ENCODE data around the gene MRC1. TPM values are rescaled to one million over a fixed set of nuclear protein-coding genes. Genes with fewer than 3 reads are reported as not detected.
"Not testable (repeated sequence)": the region's sequence is repeated elsewhere in the genome, so short reads cannot be mapped to it uniquely, and the experiment has no call there.

MRC1 gene
- total RNA-seq, 2 donors from 2014 or later = 52.1 to 82.5 TPM

GRCh38 chr10:17923728-17924127, 114.6 kb downstream of the MRC1 start:
- ATAC-seq (peak in 1 of 2 donors; percentile 83), DNase-seq (no peak)
- intact Hi-C loops (cut with DNase I) = loop anchor here in 1 of 2 donors (10.0 kb wide), 1 partner anchor 151 kb away; no protein-coding TSS in a partner anchor

DNA sequence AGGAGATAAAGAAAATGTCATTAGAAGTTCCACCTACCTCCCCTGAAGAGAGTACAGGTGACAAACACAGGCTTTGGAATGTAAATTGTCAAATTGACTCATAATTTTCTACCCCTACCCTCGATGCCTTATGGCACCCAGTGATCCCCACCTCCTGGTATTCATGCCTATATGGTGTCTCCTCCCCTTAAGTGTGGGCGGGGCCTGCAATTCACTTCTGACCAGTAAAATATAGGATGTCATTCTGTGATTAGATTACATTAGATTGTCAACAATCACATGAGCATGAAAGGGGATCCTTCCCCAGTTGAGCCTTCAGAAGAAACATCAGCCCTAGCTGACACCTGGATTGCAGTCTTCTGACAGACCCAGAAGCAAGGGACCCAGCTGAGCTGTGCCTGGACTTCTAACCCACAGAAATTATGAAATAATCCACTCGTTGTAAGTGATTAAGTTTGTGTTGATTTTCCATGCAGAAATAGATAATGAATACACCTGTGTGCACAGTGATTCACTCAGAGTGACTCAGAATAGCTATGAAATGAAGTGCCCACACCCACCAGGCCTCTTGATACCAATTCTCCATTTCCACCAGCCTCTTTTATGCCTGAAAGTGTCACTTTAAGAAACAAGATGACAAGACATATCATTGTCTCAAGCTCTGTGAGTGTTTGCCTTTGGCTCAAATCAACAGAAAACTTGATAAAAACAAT, 134.0 kb downstream of the MRC1 start:
- no peak for ATAC-seq
- intact Hi-C loops (cut with DNase I) = no loop called here
- DNase-seq = no peak

DNA sequence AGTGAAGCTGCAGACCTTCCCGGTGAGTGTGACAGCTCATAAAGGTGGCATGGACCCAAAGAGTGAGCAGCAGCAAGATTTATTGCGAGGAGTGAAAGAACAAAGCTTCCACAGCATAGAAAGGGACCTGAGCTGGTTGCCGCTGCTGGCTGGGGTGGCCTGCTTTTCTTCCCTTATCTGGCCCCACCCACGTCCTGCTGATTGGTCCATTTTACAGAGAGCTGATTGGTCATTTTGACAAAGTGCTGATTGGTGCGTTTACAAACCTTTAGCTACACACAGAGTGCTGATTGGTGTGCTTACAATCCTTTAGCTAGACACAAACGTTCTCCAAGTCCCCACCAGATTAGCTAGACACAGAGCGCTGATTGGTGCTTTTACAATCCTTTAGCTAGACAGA, 141.1 kb downstream of the MRC1 start:
- ATAC-seq; intact Hi-C loops (cut with DNase I); DNase-seq: not testable (repeated sequence)

GRCh38 chr10:17950726-17951125, 141.6 kb downstream of the MRC1 start:
- no peak for ATAC-seq
- intact Hi-C loops (cut with DNase I) = no loop called here
- peak; percentile 18 for DNase-seq

DNA sequence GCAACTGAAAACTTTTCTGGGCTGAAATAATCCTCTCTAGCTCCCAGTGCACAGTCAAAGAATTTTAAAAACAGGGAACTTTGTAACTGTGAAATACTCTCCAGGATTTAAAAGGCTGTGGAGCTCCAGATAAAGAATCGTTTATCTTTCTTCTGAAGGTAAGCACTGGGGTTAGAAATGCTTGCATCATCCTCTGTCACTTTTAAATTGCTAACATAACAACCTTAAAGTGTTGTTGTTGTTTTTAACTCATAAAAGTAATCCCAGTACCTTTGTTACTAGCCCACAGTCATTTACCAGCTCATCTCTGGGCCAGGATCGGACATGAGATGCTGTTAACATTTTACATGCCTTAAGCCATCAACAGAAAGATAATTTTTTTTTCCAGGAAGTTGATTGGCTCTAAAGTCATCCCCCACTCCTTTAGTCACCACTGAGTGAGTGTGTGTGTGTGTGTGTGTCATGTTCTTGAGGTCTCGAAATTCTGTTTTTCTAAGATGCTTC, 142.8 kb downstream of the MRC1 start, which contains the start of gene SLC39A12:
TSS of gene SLC39A12 (plus strand) at position 51 of the 504 bp plus-strand sequence. CDS start 1,359 bp downstream, outside the sequence.
- intact Hi-C loops (cut with DNase I) = no loop called here
- ATAC-seq = no peak
- DNase-seq = no peak

- ATAC-seq; intact Hi-C loops (cut with DNase I); DNase-seq: not testable (repeated sequence)
Measured at GRCh38 chr10:17954372-17954771, 145.2 kb downstream of the MRC1 start.

DNA sequence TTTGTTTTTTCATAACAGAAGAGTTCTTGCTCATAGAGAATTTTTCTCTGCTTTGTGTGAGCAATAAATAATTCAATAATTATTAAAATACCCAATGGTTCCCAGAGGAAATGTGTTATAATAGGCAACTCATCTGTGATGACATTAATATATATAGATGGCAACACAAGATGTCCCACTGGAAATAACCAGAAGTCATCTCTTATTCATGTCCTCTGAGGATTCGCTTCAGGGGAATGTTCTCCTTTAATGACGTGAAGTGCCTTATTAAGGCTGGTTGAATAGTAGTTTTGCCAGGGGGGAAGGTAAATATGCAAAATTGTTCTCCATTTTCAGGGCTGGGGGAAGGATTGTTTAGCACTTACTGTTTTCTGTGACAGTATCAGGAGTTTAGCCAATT, 145.7 kb downstream of the MRC1 start:
- DNase-seq (no peak), ATAC-seq (no peak)
- intact Hi-C loops (cut with DNase I) = no loop called here

GRCh38 chr10:17958049-17958448, 148.9 kb downstream of the MRC1 start:
- no peak for ATAC-seq
- DNase-seq = no peak
- intact Hi-C loops (cut with DNase I) = no loop called here

- DNase-seq = no peak
- no peak for ATAC-seq
- intact Hi-C loops (cut with DNase I) = no loop called here
Measured at GRCh38 chr10:17959870-17960269, 150.7 kb downstream of the MRC1 start.

Small RNA genes lying within 50 kb of the gene (microRNA-seq; reads per million reads assigned to microRNA genes)
- 10.3 to 21.6 reads per million in 2 donors for gene MIR511

Other genes with a start within 250 kb of the MRC1 start
- 100 to 1,000 TPM; 104 to 151 TPM for gene HACD1, start 192.0 kb upstream of the MRC1 start, total RNA-seq
- 10 to 100 TPM; 17.3 to 27.5 TPM for gene STAM, start 165.2 kb upstream of the MRC1 start, total RNA-seq
- gene TMEM236, start 57.1 kb upstream of the MRC1 start, total RNA-seq = under 1 TPM; 0.71 to 0.94 TPM
- gene SLC39A12, start 142.6 kb downstream of the MRC1 start, total RNA-seq = not detected